ENCODE measurements around the gene SPANXN5.
A peak's percentile ranks its signal among the peaks of the same experiment; 100 is the strongest.
"Not testable (repeated sequence)": the region's sequence is repeated elsewhere in the genome, so short reads cannot be mapped to it uniquely, and the experiment has no call there.

The SPANXN5 gene

GRCh38 chrX:52811065-52811625, 13.9 kb upstream of the SPANXN5 start, which contains the start of gene XAGE5:
XAGE5 (plus strand) TSS chrX:52811287; CDS start chrX:52812567, 1,280 bp downstream.
- no peak for DNase-seq (ENCODE audit: low read depth)
- no peak within 1 kb of the TSS for H3K4me3 ChIP-seq (ENCODE audit: low read depth, low read length)
- no peak for TF ChIP-seq CTCF (IDR thresholded peaks at IDR 0.05; ENCODE audit: low read depth, low read length)
- no peak for TF ChIP-seq POLR2A (IDR thresholded peaks at IDR 0.05; ENCODE audit: extremely low read depth, insufficient read length)
- no peak for TF ChIP-seq MYC (IDR thresholded peaks at IDR 0.05; ENCODE audit: low read depth, low read length)
- TF ChIP-seq, protein P1, sequence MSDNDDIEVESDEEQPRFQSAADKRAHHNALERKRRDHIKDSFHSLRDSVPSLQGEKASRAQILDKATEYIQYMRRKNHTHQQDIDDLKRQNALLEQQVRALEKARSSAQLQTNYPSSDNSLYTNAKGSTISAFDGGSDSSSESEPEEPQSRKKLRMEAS (IDR thresholded peaks at IDR 0.05; ENCODE audit: low read depth, low read length): no peak

GRCh38 chrX:52804876-52805275, 7.6 kb upstream of the SPANXN5 start:
- not testable (repeated sequence) for H3K4me3 ChIP-seq (ENCODE audit: low read depth, low read length)
- peak; percentile 16 for DNase-seq (ENCODE audit: low read depth)

DNA sequence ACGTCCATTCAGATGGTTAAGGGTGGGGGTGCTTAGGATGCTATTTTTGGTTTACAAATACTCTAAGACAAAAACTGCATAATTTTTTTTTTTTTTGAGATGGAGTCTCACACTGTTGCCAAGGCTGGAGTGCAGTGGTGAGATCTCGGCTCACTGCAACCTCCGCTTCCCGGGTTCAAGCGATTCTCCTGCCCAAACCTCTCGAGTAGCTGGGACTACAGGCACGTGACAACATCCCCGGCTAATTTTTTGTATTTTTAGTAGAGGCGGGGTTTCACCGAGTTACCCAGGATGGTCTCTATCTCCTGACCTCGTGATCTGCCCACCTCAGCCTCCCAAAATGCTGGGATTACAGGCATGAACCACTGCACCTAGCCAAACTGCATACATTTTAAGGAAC, 23.7 kb downstream of the SPANXN5 start:
- H3K4me3 ChIP-seq (ENCODE audit: low read depth, low read length); DNase-seq (ENCODE audit: low read depth): not testable (repeated sequence)

GRCh38 chrX:52765983-52766382, 31.2 kb downstream of the SPANXN5 start:
- DNase-seq (ENCODE audit: low read depth); H3K4me3 ChIP-seq (ENCODE audit: low read depth, low read length): not testable (repeated sequence)

GRCh38 chrX:52750952-52751351, 46.3 kb downstream of the SPANXN5 start, which contains the start of gene SSX2B:
SSX2B (plus strand) TSS chrX:52751252; CDS start chrX:52752681, 1,429 bp downstream.
- DNase-seq (ENCODE audit: low read depth); H3K4me3 ChIP-seq (ENCODE audit: low read depth, low read length): not testable (repeated sequence)
